Ascending aorta (tissue), 2 donors: Measurements from ENCODE around the gene YPEL1. TPM values are rescaled to one million over a fixed set of nuclear protein-coding genes. Genes with fewer than 3 reads are reported as not detected.
"Not testable (repeated sequence)": the region's sequence is repeated elsewhere in the genome, so short reads cannot be mapped to it uniquely, and the experiment has no call there.

Experiments used
- DNase-seq, 2 donors: peaks; one replicate each; pipeline ENCODE4 v3.0.0-alpha.2; 2019; ENCODE audit warnings: low spot score in 2 of 2
- H3K27ac ChIP-seq, 2 donors: fragments of 200-600 bp; sonication (generic); one replicate each; pipeline ENCODE4 v1.5.1; 2016 to 2017; ENCODE audit warnings: mild to moderate bottlenecking in 1 of 2
- H3K27me3 ChIP-seq: fragments of 200-600 bp; sonication (generic); one replicate; pipeline ENCODE4 v1.5.1; 2017
- H3K36me3 ChIP-seq, 2 donors: fragments of 200-600 bp; sonication (generic); one replicate each; pipeline ENCODE4 v1.5.1; 2016
- H3K4me1 ChIP-seq, 2 donors: fragments of 200-600 bp; sonication (generic); one replicate each; pipeline ENCODE4 v1.5.1; 2016 to 2017; ENCODE audit warnings: mild to moderate bottlenecking in 1 of 2
- H3K4me3 ChIP-seq, 2 donors: fragments of 200-600 bp; sonication (generic); one replicate each; pipeline ENCODE4 v1.5.1; 2016 to 2017; ENCODE audit warnings: mild to moderate bottlenecking in 1 of 2
- H3K9me3 ChIP-seq, 2 donors: fragments of 200-600 bp; sonication (generic); one replicate each; pipeline ENCODE4 v1.5.1; 2016
- intact Hi-C: fragments of 100-400 bp; cut with DNase I; formaldehyde crosslinking; loops from one replicate; pipeline ENCODE4 v1.15.1; 2023
- total RNA-seq: library from RNA; depleted of rRNA; stranded (reverse); fragments of >200 nt; gene quantifications from one replicate; pipeline ENCODE4 v1.1.0, GENCODE V29; 2016
- TF ChIP-seq, protein P1 (sequence below), 3 experiments: fragments of 200-600 bp in 2 of 3; fragments of 450-650 bp in 1 of 3; sonication (generic) in 2 of 3; IDR thresholded peaks; one replicate each; pipeline ENCODE4 v1.5.1; 2016 to 2019; ENCODE audit warnings: antibody characterized with exemption in 3 of 3, mild to moderate bottlenecking in 1 of 3, moderate library complexity in 1 of 3

Gene YPEL1
- total RNA-seq, 1 donor from 2014 or later = 1.1 TPM

DNA sequence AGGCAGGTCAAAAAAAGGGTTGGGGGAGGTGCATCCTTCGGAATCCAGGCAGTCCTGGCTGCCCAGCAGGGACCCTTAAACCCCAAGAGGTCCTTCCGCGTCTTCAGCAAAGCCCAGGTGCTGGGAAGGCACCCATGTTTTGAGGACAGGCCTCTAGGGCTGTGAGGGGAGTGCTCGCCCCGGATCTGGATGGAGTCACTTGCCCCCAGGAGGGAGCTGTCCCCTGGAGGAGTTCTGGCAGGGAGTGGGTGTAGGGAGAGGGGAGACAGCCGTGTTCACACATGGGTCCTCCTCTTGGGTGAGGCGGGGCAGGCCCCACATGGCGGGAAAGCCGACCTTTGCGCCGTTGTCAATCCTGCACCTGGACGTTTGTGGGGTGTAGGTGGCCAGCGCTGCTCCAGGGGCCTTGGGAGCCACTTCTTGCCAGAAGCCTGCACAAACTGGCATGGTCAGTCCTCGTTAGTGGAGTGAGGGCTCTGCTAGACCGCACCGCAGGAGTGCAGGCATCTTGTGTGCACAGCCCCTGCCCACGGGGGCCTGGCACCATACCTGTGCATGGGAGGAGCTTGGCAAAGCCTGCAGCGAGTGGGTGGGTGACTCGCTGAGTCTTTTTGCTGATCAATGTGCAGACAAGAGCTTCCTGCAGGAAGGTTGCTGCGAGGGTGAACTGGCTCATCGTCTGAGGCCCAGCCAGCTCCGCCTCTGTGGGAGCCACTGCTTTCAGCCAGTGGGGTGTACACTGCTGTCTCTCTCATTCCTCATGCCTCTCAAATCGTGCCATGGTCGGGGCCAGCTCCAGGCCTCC, 53.8 kb downstream of the YPEL1 start:
- H3K27me3 ChIP-seq = no peaks in the 10 kb centered on the region
- H3K27ac ChIP-seq = no peak overlapping the region
- H3K36me3 ChIP-seq = peaks cover 48 to 63% of the 10 kb centered on the region in 2 donors
- H3K4me3 ChIP-seq = no peak overlapping the region
- DNase-seq = no peak
- intact Hi-C loops = no loop called here
- TF ChIP-seq, protein P1, sequence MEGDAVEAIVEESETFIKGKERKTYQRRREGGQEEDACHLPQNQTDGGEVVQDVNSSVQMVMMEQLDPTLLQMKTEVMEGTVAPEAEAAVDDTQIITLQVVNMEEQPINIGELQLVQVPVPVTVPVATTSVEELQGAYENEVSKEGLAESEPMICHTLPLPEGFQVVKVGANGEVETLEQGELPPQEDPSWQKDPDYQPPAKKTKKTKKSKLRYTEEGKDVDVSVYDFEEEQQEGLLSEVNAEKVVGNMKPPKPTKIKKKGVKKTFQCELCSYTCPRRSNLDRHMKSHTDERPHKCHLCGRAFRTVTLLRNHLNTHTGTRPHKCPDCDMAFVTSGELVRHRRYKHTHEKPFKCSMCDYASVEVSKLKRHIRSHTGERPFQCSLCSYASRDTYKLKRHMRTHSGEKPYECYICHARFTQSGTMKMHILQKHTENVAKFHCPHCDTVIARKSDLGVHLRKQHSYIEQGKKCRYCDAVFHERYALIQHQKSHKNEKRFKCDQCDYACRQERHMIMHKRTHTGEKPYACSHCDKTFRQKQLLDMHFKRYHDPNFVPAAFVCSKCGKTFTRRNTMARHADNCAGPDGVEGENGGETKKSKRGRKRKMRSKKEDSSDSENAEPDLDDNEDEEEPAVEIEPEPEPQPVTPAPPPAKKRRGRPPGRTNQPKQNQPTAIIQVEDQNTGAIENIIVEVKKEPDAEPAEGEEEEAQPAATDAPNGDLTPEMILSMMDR (IDR thresholded peaks at IDR 0.05) = no peak
- no peaks in the 10 kb centered on the region for H3K4me1 ChIP-seq
- H3K9me3 ChIP-seq = no peaks in the 10 kb centered on the region

DNA sequence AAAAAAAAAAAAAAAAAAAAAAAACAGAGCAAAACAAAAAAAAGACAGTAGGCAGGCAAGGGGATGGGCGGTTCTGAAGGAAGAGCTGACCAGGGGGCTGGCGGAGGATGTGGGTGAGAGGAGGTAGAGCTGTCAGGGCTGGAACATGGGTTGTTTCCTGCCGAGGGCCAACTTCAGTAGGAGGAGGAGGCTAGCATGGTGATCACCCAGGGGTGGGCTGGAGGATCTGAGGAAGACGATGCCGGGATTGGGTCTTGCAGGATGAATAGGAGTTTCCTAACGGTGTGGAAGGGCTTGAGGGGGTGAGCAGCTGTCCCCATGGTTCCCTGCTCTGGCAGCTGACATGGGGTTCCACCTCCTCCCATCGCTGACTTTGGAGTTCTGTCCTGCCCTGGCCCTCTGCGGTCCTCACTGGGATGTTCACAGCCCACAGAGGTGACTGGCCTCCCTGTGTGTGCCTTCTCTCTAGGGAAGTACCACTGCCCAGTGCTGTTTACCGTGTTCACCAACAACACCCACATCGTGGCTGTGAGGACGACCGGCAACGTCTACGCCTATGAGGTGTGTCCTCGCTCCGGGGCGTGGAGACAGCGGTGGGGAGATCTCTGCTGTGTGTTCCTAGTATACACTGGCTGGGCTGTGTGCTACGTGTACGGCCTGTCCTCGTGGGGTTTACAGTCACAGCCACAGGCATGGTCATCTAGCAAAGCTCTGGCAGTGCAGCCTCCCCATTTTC, 54.6 kb downstream of the YPEL1 start:
- H3K4me1 ChIP-seq = no peaks in the 10 kb centered on the region
- intact Hi-C loops = no loop called here
- H3K9me3 ChIP-seq = no peaks in the 10 kb centered on the region
- H3K4me3 ChIP-seq = no peak overlapping the region
- no peak overlapping the region for H3K27ac ChIP-seq
- TF ChIP-seq, protein P1 (IDR thresholded peaks at IDR 0.05) = no peak
- peaks cover 42 to 56% of the 10 kb centered on the region in 2 donors for H3K36me3 ChIP-seq
- no peaks in the 10 kb centered on the region for H3K27me3 ChIP-seq
- DNase-seq = no peak

DNA sequence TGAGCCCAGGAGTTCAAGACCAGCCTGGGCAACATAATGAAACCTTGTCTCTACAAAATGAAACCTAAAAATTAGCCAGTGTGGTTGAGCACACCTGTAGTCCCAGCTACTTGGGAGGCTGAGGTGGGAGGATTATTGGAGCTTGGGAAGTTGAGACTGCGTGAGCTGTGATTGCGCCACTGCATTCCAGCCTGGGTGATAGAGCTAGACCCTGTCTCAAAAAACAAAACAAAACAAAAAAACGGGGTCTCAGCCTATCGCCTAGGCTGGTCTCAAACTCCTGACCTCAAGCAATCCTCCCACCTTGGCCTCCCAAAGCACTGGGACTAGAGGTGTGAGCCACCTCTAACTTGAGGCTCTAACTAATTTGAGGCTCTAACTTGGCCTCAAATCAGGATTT, 56.2 kb downstream of the YPEL1 start:
- H3K36me3 ChIP-seq = peaks cover 46 to 57% of the 10 kb centered on the region in 2 donors
- H3K4me1 ChIP-seq = no peaks in the 10 kb centered on the region
- no peak for DNase-seq
- no peaks in the 10 kb centered on the region for H3K27me3 ChIP-seq
- H3K4me3 ChIP-seq = no peak overlapping the region
- H3K27ac ChIP-seq = no peak overlapping the region
- TF ChIP-seq, protein P1 (IDR thresholded peaks at IDR 0.05) = no peak
- no peaks in the 10 kb centered on the region for H3K9me3 ChIP-seq
- intact Hi-C loops = no loop called here

DNA sequence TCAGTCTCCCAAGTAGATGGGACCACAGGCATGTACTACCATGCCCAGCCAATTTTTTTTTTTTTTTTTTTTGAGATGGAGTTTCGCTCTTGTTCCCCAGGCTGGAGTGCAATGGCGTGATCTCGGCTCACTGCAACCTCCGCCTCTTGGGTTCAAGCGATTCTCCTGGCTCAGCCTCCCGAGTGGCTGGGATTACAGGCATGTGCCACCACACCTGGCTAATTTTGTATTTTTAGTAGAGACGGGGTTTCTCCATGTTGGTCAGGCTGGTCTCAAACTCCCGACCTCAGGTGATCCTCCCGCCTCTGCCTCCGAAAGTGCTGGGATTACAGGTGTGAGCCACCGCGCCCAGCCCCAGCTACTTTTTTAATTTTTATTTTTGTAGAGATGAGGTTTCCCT, 56.8 kb downstream of the YPEL1 start:
- DNase-seq, H3K4me3 ChIP-seq, H3K4me1 ChIP-seq, H3K27ac ChIP-seq, intact Hi-C loops, H3K27me3 ChIP-seq, H3K9me3 ChIP-seq: not testable (repeated sequence)
- H3K36me3 ChIP-seq = peaks cover 44 to 61% of the 10 kb centered on the region in 2 donors

DNA sequence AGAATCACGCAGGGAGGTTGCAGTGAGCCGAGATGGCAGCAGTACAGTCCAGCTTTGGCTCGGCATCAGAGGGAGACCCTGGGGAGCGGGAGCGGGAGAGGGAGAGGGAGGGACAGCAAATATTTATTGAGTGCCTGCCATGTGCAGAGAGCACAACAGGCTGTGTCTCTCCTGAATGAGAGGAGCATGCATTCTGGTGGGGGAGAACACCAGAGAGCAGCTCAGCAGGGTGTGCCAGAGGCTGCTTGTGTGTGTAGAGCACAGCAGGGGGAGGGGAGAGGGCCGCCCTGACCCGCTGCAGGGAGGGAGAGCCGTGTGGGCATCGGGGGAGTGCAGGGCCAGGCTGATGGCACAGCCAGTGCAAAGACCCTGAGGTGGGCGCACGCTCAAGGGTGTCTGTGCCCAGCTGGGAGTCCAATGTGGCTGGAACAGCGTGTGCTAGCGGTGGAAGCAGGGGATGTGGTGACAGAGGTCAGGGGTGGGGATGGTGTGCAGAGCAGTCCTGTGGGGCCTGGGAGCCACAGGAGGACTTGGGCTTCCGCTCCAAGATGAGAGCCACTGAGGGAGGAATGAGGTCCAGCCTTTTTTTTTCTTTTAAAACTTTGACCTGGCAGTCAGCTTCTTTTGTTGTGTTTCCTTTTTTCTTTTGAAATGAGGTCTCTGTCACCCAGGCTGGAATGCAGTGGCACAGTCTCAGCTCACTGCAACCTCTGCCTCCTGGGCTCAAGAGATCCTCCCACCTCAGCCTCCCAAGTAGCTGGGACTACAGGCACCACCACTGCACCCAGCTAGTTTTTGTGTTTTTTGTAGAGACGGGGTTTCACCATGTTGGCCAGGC, 57.8 kb downstream of the YPEL1 start:
- H3K36me3 ChIP-seq = peaks cover 42 to 61% of the 10 kb centered on the region in 2 donors
- no peak overlapping the region for H3K4me3 ChIP-seq
- TF ChIP-seq, protein P1 (IDR thresholded peaks at IDR 0.05) = no peak
- no peaks in the 10 kb centered on the region for H3K9me3 ChIP-seq
- H3K27me3 ChIP-seq = no peaks in the 10 kb centered on the region
- no peaks in the 10 kb centered on the region for H3K4me1 ChIP-seq
- no peak for DNase-seq
- intact Hi-C loops = no loop called here
- no peak overlapping the region for H3K27ac ChIP-seq
